Prostate gland (tissue), 2 donors: Measurements from ENCODE around the gene MAN2A2.

Experiments
- CTCF ChIP-seq, 4 experiments: fragments of 200-600 bp in 2 of 4; fragments of 450-650 bp in 2 of 4; sonication (generic) in 2 of 4; IDR thresholded peaks; 1 replicate in 3 of 4; 2 replicates in 1 of 4; pipeline ENCODE4 v1.5.1; 2016 to 2019; ENCODE audit warnings: antibody characterized with exemption in 4 of 4, mild to moderate bottlenecking in 2 of 4, moderate library complexity in 2 of 4
- POLR2AphosphoS5 ChIP-seq: sonication (generic); formaldehyde crosslinking; IDR thresholded peaks from one replicate; pipeline ENCODE4 v1.6.1; 2017; ENCODE audit warnings: antibody characterized with exemption

- no peak for TF ChIP-seq POLR2AphosphoS5
- TF ChIP-seq CTCF (IDR thresholded peaks at IDR 0.05): no peak
Observed at GRCh38 chr15:90942354-90943120, 39.4 kb downstream of the MAN2A2 start.
